ENCODE results near the gene FGF10. TPM values are rescaled to one million over a fixed set of nuclear protein-coding genes. Genes with fewer than 3 reads are reported as not detected.

Gene FGF10
- total RNA-seq, 1 experiment from 2014 or later, result 0.37 TPM

GRCh38 chr5:44275908-44276307, 113.3 kb downstream of the FGF10 start (continued):
- TF ChIP-seq GRHL2 (CRISPR knock-in tag; IDR thresholded peaks at IDR 0.05; ENCODE audit: insufficient replicate concordance, severe bottlenecking), result no peak
- no peak for TF ChIP-seq RORB (CRISPR knock-in tag; IDR thresholded peaks at IDR 0.05)
- TF ChIP-seq AR (CRISPR knock-in tag; IDR thresholded peaks at IDR 0.05), result no peak
- TF ChIP-seq FOXK1 (CRISPR knock-in tag; IDR thresholded peaks at IDR 0.05), result no peak
- TF ChIP-seq STAT6 (CRISPR knock-in tag; conservative IDR thresholded peaks at IDR 0.05; ENCODE audit: low read depth), result no peak
- TF ChIP-seq PREB (CRISPR knock-in tag; IDR thresholded peaks at IDR 0.05; ENCODE audit: borderline replicate concordance), result no peak
- no peak for TF ChIP-seq GABPB1 (CRISPR knock-in tag; IDR thresholded peaks at IDR 0.05)
- TF ChIP-seq IRF2 (CRISPR knock-in tag; IDR thresholded peaks at IDR 0.05; ENCODE audit: borderline replicate concordance, low read depth), result no peak

DNA sequence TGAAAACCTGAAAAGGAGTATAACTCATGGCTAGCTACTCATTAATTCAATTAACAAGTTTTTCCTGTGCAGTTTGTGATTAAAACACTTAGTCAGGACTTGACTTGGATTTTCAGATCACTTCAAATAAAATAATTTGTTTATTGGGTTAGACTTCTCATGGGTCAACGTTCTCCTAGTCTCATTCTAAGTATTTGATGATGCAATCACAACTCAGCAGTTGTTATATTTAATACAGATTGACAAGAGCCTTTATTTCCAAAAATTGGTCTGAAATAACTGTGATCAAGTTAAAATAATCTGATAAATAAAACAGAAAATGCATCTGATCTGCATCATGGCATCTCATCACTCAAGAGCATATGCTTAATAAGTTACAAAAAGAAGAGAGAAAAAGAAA, 113.9 kb downstream of the FGF10 start:
- peaks cover 4% of the 10 kb centered on the region for H3K9me3 Mint-ChIP-seq
- no peak for DNase-seq (ENCODE audit: low spot score)
- POLR2A ChIA-PET, result no interaction called here
- no peak for ATAC-seq
- no peak overlapping the region for H3K27ac Mint-ChIP-seq
- CTCF ChIA-PET, result no interaction called here
- no peaks in the 10 kb centered on the region for H3K4me1 Mint-ChIP-seq
- H3K36me3 Mint-ChIP-seq, result no peaks in the 10 kb centered on the region
- TF ChIP-seq NFATC4 (CRISPR knock-in tag; IDR thresholded peaks at IDR 0.05) (no peak), SP1 (CRISPR knock-in tag; conservative IDR thresholded peaks at IDR 0.05) (no peak)
- H3K27me3 Mint-ChIP-seq (ENCODE audit: low read depth), result no peaks in the 10 kb centered on the region
- no peak overlapping the region for H3K4me3 Mint-ChIP-seq

GRCh38 chr5:44267909-44268308, 121.3 kb downstream of the FGF10 start:
- H3K4me1 Mint-ChIP-seq, result peaks cover 24% of the 10 kb centered on the region
- no peaks in the 10 kb centered on the region for H3K36me3 Mint-ChIP-seq
- ChIA-PET CTCF (no interaction called here), POLR2A (interaction anchor here (0.7 kb wide), 1 partner anchor 20 kb away, joined by 3 read pairs; no protein-coding TSS in a partner anchor)
- no peak overlapping the region for H3K27ac Mint-ChIP-seq
- H3K27me3 Mint-ChIP-seq (ENCODE audit: low read depth), result no peaks in the 10 kb centered on the region
- H3K4me3 Mint-ChIP-seq, result no peak overlapping the region
- ATAC-seq (no peak), DNase-seq (ENCODE audit: low spot score) (no peak)
- no peaks in the 10 kb centered on the region for H3K9me3 Mint-ChIP-seq
- TF ChIP-seq ATF2 (CRISPR knock-in tag; IDR thresholded peaks at IDR 0.05; ENCODE audit: borderline replicate concordance, low read depth) (no peak), ZNF232 (CRISPR knock-in tag; IDR thresholded peaks at IDR 0.05) (no peak), ATF6 (CRISPR knock-in tag; IDR thresholded peaks at IDR 0.05) (no peak), ZNF121 (CRISPR knock-in tag; IDR thresholded peaks at IDR 0.05) (no peak), SMAD4 (CRISPR knock-in tag; IDR thresholded peaks at IDR 0.05) (no peak), CTCF (IDR thresholded peaks at IDR 0.05) (no peak), PRRX2 (CRISPR knock-in tag; IDR thresholded peaks at IDR 0.05) (no peak), ZMAT4 (CRISPR knock-in tag; IDR thresholded peaks at IDR 0.05) (no peak)
- TF ChIP-seq, protein P1, sequence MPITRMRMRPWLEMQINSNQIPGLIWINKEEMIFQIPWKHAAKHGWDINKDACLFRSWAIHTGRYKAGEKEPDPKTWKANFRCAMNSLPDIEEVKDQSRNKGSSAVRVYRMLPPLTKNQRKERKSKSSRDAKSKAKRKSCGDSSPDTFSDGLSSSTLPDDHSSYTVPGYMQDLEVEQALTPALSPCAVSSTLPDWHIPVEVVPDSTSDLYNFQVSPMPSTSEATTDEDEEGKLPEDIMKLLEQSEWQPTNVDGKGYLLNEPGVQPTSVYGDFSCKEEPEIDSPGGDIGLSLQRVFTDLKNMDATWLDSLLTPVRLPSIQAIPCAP (CRISPR knock-in tag; IDR thresholded peaks at IDR 0.05), result no peak

Data from WTC11 (cell line).